ENCODE data around the gene CLOCK.

Gene CLOCK

GRCh38 chr4:55395529-55396307 is 151.0 kb downstream of the CLOCK start, which contains the start of gene TMEM165:
Gene TMEM165, plus strand, starts transcription at chr4:55395957. Its CDS starts 233 bp downstream, at chr4:55396190.
- WGBS, 2 donors (ENCODE audit: extremely low coverage in 2 of 2, insufficient read length in 2 of 2, insufficient replicate concordance in 1 of 2) = no CpG with 5 or more reads among the region's 95 CpGs
- H2BK5ac ChIP-seq (ENCODE audit: low read length) = peak within 1 kb of the TSS; percentile 92
- peaks cover 6 to 13% of the 10 kb centered on the region in 2 donors for H3K4me1 ChIP-seq (ENCODE audit: control insufficient read depth in 2 of 2, insufficient read depth in 1 of 2, low read depth in 1 of 2, low read length in 2 of 2)
- H2AFZ ChIP-seq (ENCODE audit: low read length) = peak within 1 kb of the TSS; percentile 95
- peak within 1 kb of the TSS; percentile 78 for H2AK5ac ChIP-seq (ENCODE audit: low read depth, low read length)
- peak within 1 kb of the TSS; percentile 90 for H4K8ac ChIP-seq (ENCODE audit: low read depth, low read length)
- no peak within 1 kb of the TSS for H4K91ac ChIP-seq (ENCODE audit: low read depth, low read length, poor library complexity)
- DNase-seq (ENCODE audit: low spot score) = peak; percentile 80
- H3K27ac ChIP-seq (replicated peaks; ENCODE audit: low read length) = peak within 1 kb of the TSS; percentile 70
- peak within 1 kb of the TSS; percentile 100 for H3K9ac ChIP-seq (ENCODE audit: low read depth, low read length, poor library complexity)
- peak within 1 kb of the TSS; percentile 97 for H3K14ac ChIP-seq (ENCODE audit: low read length)
- peak within 1 kb of the TSS; percentile 79 to 97 for H3K4me3 ChIP-seq (ENCODE audit: low read length in 2 of 2)
- peak within 1 kb of the TSS; percentile 54 for H2BK15ac ChIP-seq (ENCODE audit: low read length)
- no peaks in the 10 kb centered on the region for H3K9me3 ChIP-seq (replicated peaks in 1 of 2; ENCODE audit: control insufficient read depth in 2 of 2, insufficient read depth in 1 of 2, low read depth in 1 of 2, low read length in 2 of 2)
- peak within 1 kb of the TSS; percentile 75 for H3K4me2 ChIP-seq (ENCODE audit: insufficient read depth, low read length, poor library complexity, severe bottlenecking)
- peak within 1 kb of the TSS; percentile 96 for H3K23ac ChIP-seq (ENCODE audit: low read depth, low read length, poor library complexity)
- peak within 1 kb of the TSS; percentile 80 for H2BK12ac ChIP-seq (ENCODE audit: low read length)
- peaks cover 0 to 2% (median 0%) of the 10 kb centered on the region in 3 experiments for H3K27me3 ChIP-seq (ENCODE audit: control insufficient read depth in 3 of 3, insufficient read depth in 3 of 3, low read depth in 1 of 3, low read length in 3 of 3)
- peaks cover 4% of the 10 kb centered on the region for H3K79me1 ChIP-seq (ENCODE audit: low read depth, low read length)
- H3K18ac ChIP-seq (ENCODE audit: low read length) = peak within 1 kb of the TSS; percentile 96
- peak within 1 kb of the TSS; percentile 60 for H3K4ac ChIP-seq (ENCODE audit: low read length)
- no peak within 1 kb of the TSS for H2BK120ac ChIP-seq (ENCODE audit: low read depth, low read length)
- peaks cover 2 to 30% of the 10 kb centered on the region in 2 donors for H3K36me3 ChIP-seq (replicated peaks in 1 of 2; ENCODE audit: control insufficient read depth in 2 of 2, insufficient read depth in 2 of 2, low read length in 2 of 2)

DNA sequence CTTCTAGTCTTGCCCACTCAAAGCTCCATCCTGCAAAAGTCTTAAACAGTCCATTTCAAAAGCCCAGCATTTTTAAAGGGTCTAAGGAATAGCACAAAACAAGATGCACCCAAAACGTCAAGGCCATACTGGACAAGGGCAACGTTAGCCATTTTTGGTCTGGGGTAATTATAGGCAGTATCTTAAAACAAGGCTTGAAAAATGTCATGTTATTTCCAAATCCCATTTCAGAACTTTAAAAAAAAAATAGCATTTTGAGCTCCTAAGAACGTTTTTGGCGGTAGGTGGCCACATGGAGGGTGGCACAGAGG is 151.5 kb downstream of the CLOCK start:
- no CpG with 5 or more reads among the region's 4 CpGs for WGBS, 2 donors (ENCODE audit: extremely low coverage in 2 of 2, insufficient read length in 2 of 2, insufficient replicate concordance in 1 of 2)

GRCh38 chr4:55393461-55394320 is 153.0 kb downstream of the CLOCK start:
- Histone ChIP-seq H3K36me3 (replicated peaks in 1 of 2; ENCODE audit: control insufficient read depth in 2 of 2, insufficient read depth in 2 of 2, low read length in 2 of 2) (peaks cover 0 to 13% of the 10 kb centered on the region in 2 donors), H2BK12ac (ENCODE audit: low read length) (no peak overlapping the region), H3K79me1 (ENCODE audit: low read depth, low read length) (peaks cover 4% of the 10 kb centered on the region), H2AK5ac (ENCODE audit: low read depth, low read length) (no peak overlapping the region), H2BK15ac (ENCODE audit: low read length) (no peak overlapping the region), H3K4me2 (ENCODE audit: insufficient read depth, low read length, poor library complexity, severe bottlenecking) (no peak overlapping the region), H3K4ac (ENCODE audit: low read length) (no peak overlapping the region), H2BK5ac (ENCODE audit: low read length) (no peak overlapping the region), H3K9me3 (replicated peaks in 1 of 2; ENCODE audit: control insufficient read depth in 2 of 2, insufficient read depth in 1 of 2, low read depth in 1 of 2, low read length in 2 of 2) (no peaks in the 10 kb centered on the region), H3K14ac (ENCODE audit: low read length) (no peak overlapping the region), H3K23ac (ENCODE audit: low read depth, low read length, poor library complexity) (peak overlapping the region; percentile 21), H2AFZ (ENCODE audit: low read length) (peak overlapping the region; percentile 40), H3K27me3 (ENCODE audit: control insufficient read depth in 3 of 3, insufficient read depth in 3 of 3, low read depth in 1 of 3, low read length in 3 of 3) (peaks cover 0 to 2% (median 0%) of the 10 kb centered on the region in 3 experiments), H3K27ac (replicated peaks; ENCODE audit: low read length) (no peak overlapping the region), H3K4me3 (ENCODE audit: low read length in 2 of 2) (no peak overlapping the region), H4K8ac (ENCODE audit: low read depth, low read length) (no peak overlapping the region), H3K9ac (ENCODE audit: low read depth, low read length, poor library complexity) (no peak overlapping the region), H4K91ac (ENCODE audit: low read depth, low read length, poor library complexity) (no peak overlapping the region), H2BK120ac (ENCODE audit: low read depth, low read length) (no peak overlapping the region), H3K4me1 (ENCODE audit: control insufficient read depth in 2 of 2, insufficient read depth in 1 of 2, low read depth in 1 of 2, low read length in 2 of 2) (peaks cover 4 to 10% of the 10 kb centered on the region in 2 donors), H3K18ac (ENCODE audit: low read length) (no peak overlapping the region)
- WGBS, 2 donors (ENCODE audit: extremely low coverage in 2 of 2, insufficient read length in 2 of 2, insufficient replicate concordance in 1 of 2) = no CpG with 5 or more reads among the region's 4 CpGs
- DNase-seq (ENCODE audit: low spot score) = no peak

More for the DNA sequence above, 151.5 kb downstream of the CLOCK start:
- peaks cover 4% of the 10 kb centered on the region for H3K79me1 ChIP-seq (ENCODE audit: low read depth, low read length)
- no peak overlapping the region for H2BK12ac ChIP-seq (ENCODE audit: low read length)
- H3K14ac ChIP-seq (ENCODE audit: low read length) = no peak overlapping the region
- H3K27me3 ChIP-seq (ENCODE audit: control insufficient read depth in 3 of 3, insufficient read depth in 3 of 3, low read depth in 1 of 3, low read length in 3 of 3) = peaks cover 0 to 2% (median 0%) of the 10 kb centered on the region in 3 experiments
- no peak overlapping the region for H3K23ac ChIP-seq (ENCODE audit: low read depth, low read length, poor library complexity)
- H2AK5ac ChIP-seq (ENCODE audit: low read depth, low read length) = no peak overlapping the region
- no peak overlapping the region for H3K4ac ChIP-seq (ENCODE audit: low read length)
- H2AFZ ChIP-seq (ENCODE audit: low read length) = peak overlapping the region; percentile 95
- H3K9ac ChIP-seq (ENCODE audit: low read depth, low read length, poor library complexity) = no peak overlapping the region
- peaks cover 2 to 26% of the 10 kb centered on the region in 2 donors for H3K36me3 ChIP-seq (replicated peaks in 1 of 2; ENCODE audit: control insufficient read depth in 2 of 2, insufficient read depth in 2 of 2, low read length in 2 of 2)
- no peak overlapping the region for H2BK120ac ChIP-seq (ENCODE audit: low read depth, low read length)
- no peak overlapping the region for H4K91ac ChIP-seq (ENCODE audit: low read depth, low read length, poor library complexity)
- peak overlapping the region; percentile 79 to 97 for H3K4me3 ChIP-seq (ENCODE audit: low read length in 2 of 2)
- H2BK15ac ChIP-seq (ENCODE audit: low read length) = no peak overlapping the region
- no peak for DNase-seq (ENCODE audit: low spot score)
- H3K18ac ChIP-seq (ENCODE audit: low read length) = no peak overlapping the region
- no peak overlapping the region for H3K27ac ChIP-seq (replicated peaks; ENCODE audit: low read length)
- H3K4me1 ChIP-seq (ENCODE audit: control insufficient read depth in 2 of 2, insufficient read depth in 1 of 2, low read depth in 1 of 2, low read length in 2 of 2) = peaks cover 6 to 13% of the 10 kb centered on the region in 2 donors
- H3K9me3 ChIP-seq (replicated peaks in 1 of 2; ENCODE audit: control insufficient read depth in 2 of 2, insufficient read depth in 1 of 2, low read depth in 1 of 2, low read length in 2 of 2) = no peaks in the 10 kb centered on the region
- peak overlapping the region; percentile 75 for H3K4me2 ChIP-seq (ENCODE audit: insufficient read depth, low read length, poor library complexity, severe bottlenecking)
- H4K8ac ChIP-seq (ENCODE audit: low read depth, low read length) = no peak overlapping the region
- no peak overlapping the region for H2BK5ac ChIP-seq (ENCODE audit: low read length)

DNA sequence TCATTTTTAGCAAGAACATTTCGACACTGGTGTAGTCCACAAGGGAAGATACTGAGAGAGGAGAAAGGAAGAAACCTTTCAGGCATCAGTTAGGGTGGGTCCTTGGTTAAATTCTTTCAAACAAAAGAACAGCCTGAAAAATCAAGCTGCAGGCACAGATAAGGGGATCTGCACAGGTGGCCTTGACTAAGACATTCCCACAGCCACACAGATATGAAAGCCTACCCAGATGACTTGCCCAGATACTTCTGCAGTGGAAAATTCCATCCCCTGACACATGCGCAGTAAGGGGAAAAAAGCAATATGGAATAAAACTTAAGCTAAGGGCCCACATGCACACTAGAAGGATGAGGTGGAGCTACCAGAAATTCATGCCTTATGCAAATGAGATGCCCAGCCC is 159.9 kb downstream of the CLOCK start:
- Histone ChIP-seq H2BK5ac (ENCODE audit: low read length) (no peak overlapping the region), H3K4ac (ENCODE audit: low read length) (no peak overlapping the region), H3K23ac (ENCODE audit: low read depth, low read length, poor library complexity) (no peak overlapping the region), H2BK120ac (ENCODE audit: low read depth, low read length) (no peak overlapping the region), H2BK15ac (ENCODE audit: low read length) (no peak overlapping the region), H3K36me3 (replicated peaks in 1 of 2; ENCODE audit: control insufficient read depth in 2 of 2, insufficient read depth in 2 of 2, low read length in 2 of 2) (no peaks in the 10 kb centered on the region), H4K91ac (ENCODE audit: low read depth, low read length, poor library complexity) (no peak overlapping the region), H3K18ac (ENCODE audit: low read length) (no peak overlapping the region), H3K27ac (replicated peaks; ENCODE audit: low read length) (no peak overlapping the region), H4K8ac (ENCODE audit: low read depth, low read length) (no peak overlapping the region), H3K4me2 (ENCODE audit: insufficient read depth, low read length, poor library complexity, severe bottlenecking) (no peak overlapping the region), H3K79me1 (ENCODE audit: low read depth, low read length) (no peaks in the 10 kb centered on the region), H3K14ac (ENCODE audit: low read length) (no peak overlapping the region), H3K4me1 (ENCODE audit: control insufficient read depth in 2 of 2, insufficient read depth in 1 of 2, low read depth in 1 of 2, low read length in 2 of 2) (peaks cover 0 to 2% of the 10 kb centered on the region in 2 donors), H2AFZ (ENCODE audit: low read length) (no peak overlapping the region), H3K9me3 (replicated peaks in 1 of 2; ENCODE audit: control insufficient read depth in 2 of 2, insufficient read depth in 1 of 2, low read depth in 1 of 2, low read length in 2 of 2) (no peaks in the 10 kb centered on the region), H3K4me3 (ENCODE audit: low read length in 2 of 2) (no peak overlapping the region), H2BK12ac (ENCODE audit: low read length) (no peak overlapping the region), H3K9ac (ENCODE audit: low read depth, low read length, poor library complexity) (no peak overlapping the region), H3K27me3 (ENCODE audit: control insufficient read depth in 3 of 3, insufficient read depth in 3 of 3, low read depth in 1 of 3, low read length in 3 of 3) (no peaks in the 10 kb centered on the region), H2AK5ac (ENCODE audit: low read depth, low read length) (no peak overlapping the region)
- no CpG with 5 or more reads among the region's 2 CpGs for WGBS, 2 donors (ENCODE audit: extremely low coverage in 2 of 2, insufficient read length in 2 of 2, insufficient replicate concordance in 1 of 2)
- DNase-seq (ENCODE audit: low spot score) = no peak
